BLaER1 treated with 17β-estradiol and CSF1 and Interleukin-3, amounts not matched to agents 10 nM and 100 nM (cell line): ENCODE measurements around the gene NIBAN1.

Source experiments
- H3K27ac ChIP-seq, 11 experiments: shearing (Covaris generic); formaldehyde crosslinking; 2 replicates each; pipeline ENCODE4 v1.8.1; 2022
- H3K27me3 ChIP-seq, 11 experiments: shearing (Covaris generic); formaldehyde crosslinking; 2 replicates each; pipeline ENCODE4 v1.8.1; 2022
- H3K36me3 ChIP-seq, 11 experiments: shearing (Covaris generic); formaldehyde crosslinking; 2 replicates each; pipeline ENCODE4 v1.8.1; 2022
- H3K4me1 ChIP-seq, 10 experiments: shearing (Covaris generic); formaldehyde crosslinking; 2 replicates each; pipeline ENCODE4 v1.8.1; 2022
- H3K4me2 ChIP-seq, 11 experiments: shearing (Covaris generic); formaldehyde crosslinking; 2 replicates each; pipeline ENCODE4 v1.8.1; 2022
- H3K4me3 ChIP-seq, 10 experiments: shearing (Covaris generic); formaldehyde crosslinking; 2 replicates each; pipeline ENCODE4 v1.8.1; 2022
- H3K9ac ChIP-seq, 11 experiments: shearing (Covaris generic); formaldehyde crosslinking; 2 replicates each; pipeline ENCODE4 v1.8.1; 2022
- H3K9me3 ChIP-seq, 11 experiments: shearing (Covaris generic); formaldehyde crosslinking; replicated peaks in 1 of 11; 2 replicates each; pipeline ENCODE4 v1.8.1; 2022
- H4K20me1 ChIP-seq, 11 experiments: shearing (Covaris generic); formaldehyde crosslinking; 2 replicates each; pipeline ENCODE4 v1.8.1; 2022
- Cebpa-rat ChIP-seq, 11 experiments: shearing (Covaris generic); IDR thresholded peaks; 2 replicates each; pipeline ENCODE4 v1.8.1; 2022

The NIBAN1 gene

GRCh38 chr1:184974837-184975115, 468 bp upstream of the NIBAN1 start:
- Histone ChIP-seq H4K20me1 (peaks cover 0 to 13% (median 0%) of the 10 kb centered on the region in 11 experiments; a peak in 5 of 22 replicates), H3K4me2 (peak overlapping the region; percentile 91 to 98 (median 95); a peak in 20 of 22 replicates), H3K27me3 (peaks cover 30 to 63% (median 56%) of the 10 kb centered on the region in 11 experiments), H3K36me3 (no peaks in the 10 kb centered on the region), H3K9me3 (peaks cover 0 to 8% (median 0%) of the 10 kb centered on the region in 11 experiments; a peak in 1 of 22 replicates), H3K4me1 (peaks cover 12 to 40% (median 17%) of the 10 kb centered on the region in 10 experiments), H3K27ac (no peak overlapping the region), H3K4me3 (peak overlapping the region in 4 of 10 experiments; percentile 64 to 82 (median 79); a peak in 9 of 20 replicates), H3K9ac (0 out of 22 replicates have a peak overlapping the region, but pooled peaks of 1 of the 11 experiments have one; percentile 83)
- no peak for TF ChIP-seq Cebpa-rat (IDR thresholded peaks at IDR 0.05)

GRCh38 chr1:184973272-184974055, 844 bp downstream of the NIBAN1 start:
- H3K4me3 ChIP-seq = peak overlapping the region; percentile 52 to 82 (median 69)
- H3K36me3 ChIP-seq = no peaks in the 10 kb centered on the region
- H3K4me2 ChIP-seq = peak overlapping the region; percentile 91 to 98 (median 95)
- H3K27ac ChIP-seq = peak overlapping the region in 9 of 11 experiments; percentile 27 to 84 (median 72); a peak in 17 of 22 replicates
- H3K9me3 ChIP-seq = peaks cover 0 to 8% (median 0%) of the 10 kb centered on the region in 11 experiments; a peak in 1 of 22 replicates
- peak in 1 of 11 experiments; percentile 40; a peak in 1 of 22 replicates for TF ChIP-seq Cebpa-rat (IDR thresholded peaks at IDR 0.05)
- H3K4me1 ChIP-seq = peaks cover 12 to 41% (median 17%) of the 10 kb centered on the region in 10 experiments
- peak overlapping the region; percentile 48 to 85 (median 66); a peak in 21 of 22 replicates for H3K9ac ChIP-seq
- H3K27me3 ChIP-seq = peaks cover 30 to 63% (median 56%) of the 10 kb centered on the region in 11 experiments
- H4K20me1 ChIP-seq = peaks cover 0 to 13% (median 0%) of the 10 kb centered on the region in 11 experiments; a peak in 6 of 22 replicates

- Histone ChIP-seq H3K36me3 (no peaks in the 10 kb centered on the region), H3K9me3 (peaks cover 0 to 8% (median 0%) of the 10 kb centered on the region in 11 experiments; a peak in 1 of 22 replicates), H3K4me1 (peaks cover 12 to 44% (median 17%) of the 10 kb centered on the region in 10 experiments), H3K27me3 (peaks cover 30 to 63% (median 56%) of the 10 kb centered on the region in 11 experiments), H4K20me1 (peaks cover 0 to 13% (median 0%) of the 10 kb centered on the region in 11 experiments; a peak in 6 of 22 replicates), H3K4me3 (peak overlapping the region in 4 of 10 experiments; percentile 73 to 82 (median 79); a peak in 5 of 20 replicates), H3K9ac (peak overlapping the region in 3 of 11 experiments; percentile 83 to 85 (median 85); a peak in 4 of 22 replicates), H3K27ac (peak overlapping the region in 2 of 11 experiments; percentile 81 to 82; a peak in 2 of 22 replicates), H3K4me2 (peak overlapping the region in 5 of 11 experiments; percentile 91 to 97 (median 95); a peak in 9 of 22 replicates)
- no peak for TF ChIP-seq Cebpa-rat (IDR thresholded peaks at IDR 0.05)
Measured at GRCh38 chr1:184972315-184973055, 1.8 kb downstream of the NIBAN1 start.

- Histone ChIP-seq H3K4me1 (peaks cover 12 to 44% (median 17%) of the 10 kb centered on the region in 10 experiments), H3K36me3 (no peaks in the 10 kb centered on the region), H3K4me2 (peak overlapping the region in 3 of 11 experiments; percentile 91 to 95 (median 94); a peak in 4 of 22 replicates), H3K9me3 (peaks cover 0 to 8% (median 0%) of the 10 kb centered on the region in 11 experiments; a peak in 1 of 22 replicates), H4K20me1 (peaks cover 0 to 13% (median 0%) of the 10 kb centered on the region in 11 experiments; a peak in 6 of 22 replicates), H3K27ac (no peak overlapping the region), H3K4me3 (no peak overlapping the region; a peak in 1 of 20 replicates), H3K27me3 (peaks cover 30 to 60% (median 56%) of the 10 kb centered on the region in 11 experiments), H3K9ac (no peak overlapping the region)
- no peak for TF ChIP-seq Cebpa-rat (IDR thresholded peaks at IDR 0.05)
Measured at GRCh38 chr1:184971522-184972265, 2.6 kb downstream of the NIBAN1 start.

- H3K36me3 ChIP-seq = no peaks in the 10 kb centered on the region
- H3K4me3 ChIP-seq = no peak overlapping the region
- peaks cover 0 to 8% (median 0%) of the 10 kb centered on the region in 11 experiments; a peak in 1 of 22 replicates for H3K9me3 ChIP-seq
- no peak overlapping the region for H3K27ac ChIP-seq
- H3K9ac ChIP-seq = no peak overlapping the region
- peaks cover 12 to 44% (median 17%) of the 10 kb centered on the region in 10 experiments for H3K4me1 ChIP-seq
- no peak for TF ChIP-seq Cebpa-rat (IDR thresholded peaks at IDR 0.05)
- H3K27me3 ChIP-seq = peaks cover 28 to 50% (median 48%) of the 10 kb centered on the region in 11 experiments
- peak overlapping the region in 4 of 11 experiments; percentile 57 to 95 (median 92); a peak in 8 of 22 replicates for H3K4me2 ChIP-seq
- H4K20me1 ChIP-seq = peaks cover 0 to 13% (median 0%) of the 10 kb centered on the region in 11 experiments; a peak in 6 of 22 replicates
Measured at GRCh38 chr1:184970691-184971161, 3.6 kb downstream of the NIBAN1 start.

- H3K27ac ChIP-seq = no peak overlapping the region
- H3K4me2 ChIP-seq = no peak overlapping the region
- H4K20me1 ChIP-seq = no peaks in the 10 kb centered on the region; a peak in 2 of 22 replicates
- H3K4me3 ChIP-seq = no peak overlapping the region
- no peak overlapping the region for H3K9ac ChIP-seq
- H3K4me1 ChIP-seq = peaks cover 0 to 34% (median 12%) of the 10 kb centered on the region in 10 experiments; a peak in 14 of 20 replicates
- H3K9me3 ChIP-seq = no peaks in the 10 kb centered on the region
- no peaks in the 10 kb centered on the region for H3K36me3 ChIP-seq
- H3K27me3 ChIP-seq = peaks cover 0 to 13% (median 10%) of the 10 kb centered on the region in 11 experiments; a peak in 14 of 22 replicates
- TF ChIP-seq Cebpa-rat (IDR thresholded peaks at IDR 0.05) = no peak
Measured at GRCh38 chr1:184966989-184967388, 7.3 kb downstream of the NIBAN1 start.

- no peak for TF ChIP-seq Cebpa-rat (IDR thresholded peaks at IDR 0.05)
- no peak overlapping the region for H3K4me3 ChIP-seq
- peaks cover 0 to 26% (median 12%) of the 10 kb centered on the region in 10 experiments; a peak in 14 of 20 replicates for H3K4me1 ChIP-seq
- no peak overlapping the region for H3K4me2 ChIP-seq
- no peak overlapping the region for H3K27ac ChIP-seq
- H3K27me3 ChIP-seq = peaks cover 0 to 5% (median 3%) of the 10 kb centered on the region in 11 experiments; a peak in 7 of 22 replicates
- no peak overlapping the region for H3K9ac ChIP-seq
- H3K36me3 ChIP-seq = no peaks in the 10 kb centered on the region; a peak in 1 of 22 replicates
- no peaks in the 10 kb centered on the region; a peak in 2 of 22 replicates for H4K20me1 ChIP-seq
- H3K9me3 ChIP-seq = no peaks in the 10 kb centered on the region
Measured at GRCh38 chr1:184965944-184966860, 8.1 kb downstream of the NIBAN1 start.
